OCI-LY3 (cell line): Measurements from ENCODE around the gene CD58.

Experiments
- CTCF ChIP-seq: fragments of 200-600, 300-600 bp; sonication (generic); IDR thresholded peaks from 2 replicates; pipeline ENCODE4 v1.5.1; 2014; ENCODE audit warnings: antibody characterized with exemption, low read length, low read depth
- EZH2phosphoT487 ChIP-seq: fragments of 200-600 bp; shearing (Covaris generic); IDR thresholded peaks from 2 replicates; pipeline ENCODE4 v1.6.1; 2018; ENCODE audit warnings: antibody characterized with exemption, mixed run types, low read depth

GRCh38 chr1:116490588-116490987 lies 80.2 kb downstream of the CD58 start:
- TF ChIP-seq CTCF (no peak), EZH2phosphoT487 (no peak)
